ENCODE results near the gene IRS1.

- no peak for TF ChIP-seq CTCF (conservative IDR thresholded peaks at IDR 0.05)
- TF ChIP-seq ZFX (IDR thresholded peaks at IDR 0.05): no peak
Observed at GRCh38 chr2:226755631-226756030, 44.0 kb downstream of the IRS1 start.

Data from C4-2B (cell line).